ENCODE measurements around the gene STX1A.
"Not testable (repeated sequence)": the region's sequence is repeated elsewhere in the genome, so short reads cannot be mapped to it uniquely, and the experiment has no call there.

The STX1A gene

GRCh38 chr7:73734619-73735527, 15.4 kb upstream of the STX1A start:
- DNase-seq = peak; percentile 94

GRCh38 chr7:73732397-73732796, 12.9 kb upstream of the STX1A start:
- no peak for DNase-seq

GRCh38 chr7:73730485-73730884, 11.0 kb upstream of the STX1A start:
- no peak for DNase-seq

GRCh38 chr7:73728551-73728950, 9.1 kb upstream of the STX1A start:
- no peak for DNase-seq

GRCh38 chr7:73727952-73728351, 8.5 kb upstream of the STX1A start:
- DNase-seq = no peak

GRCh38 chr7:73726083-73726466, 6.6 kb upstream of the STX1A start:
- no peak for DNase-seq

GRCh38 chr7:73723813-73724212, 4.3 kb upstream of the STX1A start:
- DNase-seq = no peak

GRCh38 chr7:73722785-73723184, 3.3 kb upstream of the STX1A start:
- DNase-seq = no peak

- not testable (repeated sequence) for DNase-seq
Measured at GRCh38 chr7:73722182-73722581, 2.7 kb upstream of the STX1A start.

GRCh38 chr7:73721377-73721817, 1.9 kb upstream of the STX1A start:
- peak; percentile 72 for DNase-seq

- not testable (repeated sequence) for DNase-seq
Measured at GRCh38 chr7:73720443-73720842, 974 bp upstream of the STX1A start.

GRCh38 chr7:73719806-73720169, 319 bp upstream of the STX1A start:
- DNase-seq = no peak

GRCh38 chr7:73718438-73718881, 1.0 kb downstream of the STX1A start:
- no peak for DNase-seq

GRCh38 chr7:73717991-73718405, 1.5 kb downstream of the STX1A start:
- DNase-seq = no peak

- no peak for DNase-seq
Measured at GRCh38 chr7:73717025-73717807, 2.3 kb downstream of the STX1A start.

- no peak for DNase-seq
Measured at GRCh38 chr7:73716318-73716890, 3.1 kb downstream of the STX1A start.

GRCh38 chr7:73715648-73716317, 3.7 kb downstream of the STX1A start:
- DNase-seq = peak; percentile 80

- DNase-seq = not testable (repeated sequence)
Measured at GRCh38 chr7:73713319-73713718, 6.2 kb downstream of the STX1A start.

GRCh38 chr7:73712773-73713172, 6.7 kb downstream of the STX1A start:
- no peak for DNase-seq

GRCh38 chr7:73708961-73709549, 10.4 kb downstream of the STX1A start:
- DNase-seq = no peak

- peak; percentile 88 for DNase-seq
Measured at GRCh38 chr7:73707045-73707631, 12.3 kb downstream of the STX1A start.
